HG02623 (cell line): Measurements from ENCODE around the gene MRPL22.
"Not testable (repeated sequence)": the region's sequence is repeated elsewhere in the genome, so short reads cannot be mapped to it uniquely, and the experiment has no call there.

ENCODE experiments used
- ATAC-seq: cut with Tn5 transposase; IDR thresholded peaks from one replicate; pipeline ENCODE4 v1.9.1; 2021; ENCODE audit warnings: moderate library complexity; ENCODE audit not compliant: unreplicated experiment

MRPL22 gene

GRCh38 chr5:154940375-154940771 lies 500 bp upstream of the MRPL22 start:
- no peak for ATAC-seq

- no peak for ATAC-seq
Observed at GRCh38 chr5:154943527-154943926, 2.7 kb downstream of the MRPL22 start.

- ATAC-seq, result no peak
Observed at GRCh38 chr5:154944716-154945115, 3.8 kb downstream of the MRPL22 start.

- ATAC-seq, result no peak
Observed at GRCh38 chr5:154945695-154946301, 4.9 kb downstream of the MRPL22 start.

- ATAC-seq, result no peak
Observed at GRCh38 chr5:154947778-154948177, 6.9 kb downstream of the MRPL22 start.

- no peak for ATAC-seq
Observed at GRCh38 chr5:154948313-154948712, 7.4 kb downstream of the MRPL22 start.

GRCh38 chr5:154949781-154950180 lies 8.9 kb downstream of the MRPL22 start:
- no peak for ATAC-seq

GRCh38 chr5:154956712-154957111 lies 15.8 kb downstream of the MRPL22 start:
- no peak for ATAC-seq

- ATAC-seq, result peak; percentile 95
Observed at GRCh38 chr5:154962494-154962893, 21.6 kb downstream of the MRPL22 start.

- ATAC-seq, result no peak
Observed at GRCh38 chr5:154966081-154966841, 25.4 kb downstream of the MRPL22 start.

- ATAC-seq, result no peak
Observed at GRCh38 chr5:154966874-154967273, 26.0 kb downstream of the MRPL22 start.

- no peak for ATAC-seq
Observed at GRCh38 chr5:154967421-154968024, 26.6 kb downstream of the MRPL22 start.

- ATAC-seq, result no peak
Observed at GRCh38 chr5:154968953-154969352, 28.1 kb downstream of the MRPL22 start.

- no peak for ATAC-seq
Observed at GRCh38 chr5:154970759-154971158, 29.9 kb downstream of the MRPL22 start.

- ATAC-seq, result no peak
Observed at GRCh38 chr5:154971501-154971900, 30.6 kb downstream of the MRPL22 start.

- no peak for ATAC-seq
Observed at GRCh38 chr5:154972476-154973080, 31.7 kb downstream of the MRPL22 start.

- not testable (repeated sequence) for ATAC-seq
Observed at GRCh38 chr5:154976082-154976481, 35.2 kb downstream of the MRPL22 start.

- no peak for ATAC-seq
Observed at GRCh38 chr5:154977409-154977808, 36.5 kb downstream of the MRPL22 start.

GRCh38 chr5:154978294-154978693 lies 37.4 kb downstream of the MRPL22 start:
- not testable (repeated sequence) for ATAC-seq

- ATAC-seq, result no peak
Observed at GRCh38 chr5:154984946-154985516, 44.2 kb downstream of the MRPL22 start.

- no peak for ATAC-seq
Observed at GRCh38 chr5:154986151-154986550, 45.3 kb downstream of the MRPL22 start.
